ENCODE measurements around the gene PLA2G4C.

DNA sequence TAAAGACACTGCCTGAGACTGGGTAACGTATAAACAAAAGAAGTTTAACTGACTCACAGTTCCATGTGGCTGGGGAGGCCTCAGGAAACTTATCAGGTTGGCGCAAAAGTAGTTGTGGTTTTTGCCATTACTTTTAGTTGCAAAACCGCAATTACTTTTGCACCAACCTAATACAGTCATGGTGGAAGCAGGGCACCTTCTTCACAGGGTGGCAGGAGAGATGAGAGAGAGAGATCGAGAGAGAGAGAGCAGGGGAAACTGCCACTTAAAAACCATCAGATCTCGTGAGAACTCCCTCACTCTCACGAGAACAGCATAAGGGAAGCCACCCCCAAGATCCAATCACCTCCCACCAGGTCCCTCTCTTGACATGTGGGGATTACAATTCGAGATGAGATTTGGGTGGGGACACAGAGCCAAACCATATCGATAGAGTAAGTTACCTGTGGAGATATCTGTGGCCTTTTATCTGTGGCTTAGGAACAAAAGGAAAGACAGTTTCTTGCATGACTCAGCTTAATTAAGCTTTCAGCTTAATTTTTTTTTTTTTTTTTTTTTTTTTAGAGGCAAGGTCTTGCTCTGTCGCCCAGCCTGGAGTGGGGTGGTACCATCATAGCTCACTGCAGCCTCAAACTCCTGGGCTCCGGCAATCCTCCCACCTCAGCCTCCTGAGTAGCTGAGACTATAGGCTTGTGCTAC, 59.1 kb downstream of the PLA2G4C start:
- TF ChIP-seq, protein P1, sequence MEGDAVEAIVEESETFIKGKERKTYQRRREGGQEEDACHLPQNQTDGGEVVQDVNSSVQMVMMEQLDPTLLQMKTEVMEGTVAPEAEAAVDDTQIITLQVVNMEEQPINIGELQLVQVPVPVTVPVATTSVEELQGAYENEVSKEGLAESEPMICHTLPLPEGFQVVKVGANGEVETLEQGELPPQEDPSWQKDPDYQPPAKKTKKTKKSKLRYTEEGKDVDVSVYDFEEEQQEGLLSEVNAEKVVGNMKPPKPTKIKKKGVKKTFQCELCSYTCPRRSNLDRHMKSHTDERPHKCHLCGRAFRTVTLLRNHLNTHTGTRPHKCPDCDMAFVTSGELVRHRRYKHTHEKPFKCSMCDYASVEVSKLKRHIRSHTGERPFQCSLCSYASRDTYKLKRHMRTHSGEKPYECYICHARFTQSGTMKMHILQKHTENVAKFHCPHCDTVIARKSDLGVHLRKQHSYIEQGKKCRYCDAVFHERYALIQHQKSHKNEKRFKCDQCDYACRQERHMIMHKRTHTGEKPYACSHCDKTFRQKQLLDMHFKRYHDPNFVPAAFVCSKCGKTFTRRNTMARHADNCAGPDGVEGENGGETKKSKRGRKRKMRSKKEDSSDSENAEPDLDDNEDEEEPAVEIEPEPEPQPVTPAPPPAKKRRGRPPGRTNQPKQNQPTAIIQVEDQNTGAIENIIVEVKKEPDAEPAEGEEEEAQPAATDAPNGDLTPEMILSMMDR (IDR thresholded peaks at IDR 0.05): no peak
- TF ChIP-seq POLR2A (IDR thresholded peaks at IDR 0.05): no peak
